Measurements from ENCODE around the gene ADGRG6. TPM values are rescaled to one million over a fixed set of nuclear protein-coding genes. Genes with fewer than 3 reads are reported as not detected.

The ADGRG6 gene
- polyA plus RNA-seq, 1 of the 3 experiments (the other 2 are of a cell fraction) = 61.5 TPM

DNA sequence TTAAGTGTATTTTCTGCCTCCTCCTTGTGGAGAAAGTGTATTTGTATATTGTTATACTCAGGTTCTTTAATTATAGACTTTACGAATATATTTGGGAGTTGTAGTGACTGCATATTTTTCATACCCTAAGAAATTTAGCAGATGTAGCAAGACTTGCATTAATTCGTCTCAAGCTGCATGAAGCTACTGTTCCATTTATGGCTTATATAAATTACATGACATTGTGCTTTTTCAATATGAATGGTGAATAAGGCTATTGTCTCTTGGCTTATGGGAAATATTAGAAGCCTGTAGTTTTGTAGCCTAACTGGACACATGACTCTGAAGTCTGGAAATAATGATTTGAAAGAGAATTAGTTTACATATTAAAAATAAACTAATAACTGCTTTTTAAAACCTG is 2.4 kb downstream of the ADGRG6 start (continued):
- no peak for TF ChIP-seq SIN3A (IDR thresholded peaks at IDR 0.05; ENCODE audit: borderline replicate concordance, low read depth, low read length)

DNA sequence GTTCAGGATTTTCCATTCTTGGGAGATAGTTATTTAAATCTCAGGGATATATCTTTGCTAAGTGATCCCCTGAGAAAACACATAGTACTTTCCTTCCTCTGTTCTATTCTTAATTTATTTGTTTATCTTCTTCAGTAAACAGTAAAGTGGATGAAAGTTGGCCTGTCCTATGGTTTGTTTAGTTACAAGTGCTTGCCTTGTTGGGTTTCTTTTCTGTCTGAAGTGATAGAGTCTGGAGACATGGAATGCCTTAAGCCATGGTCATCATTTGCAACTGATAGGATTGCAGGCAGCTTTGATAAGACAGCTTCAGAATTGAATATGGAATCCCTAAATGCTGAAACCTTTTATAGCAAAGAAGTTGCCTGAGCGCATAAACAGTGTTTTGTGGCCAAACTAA is 4.9 kb downstream of the ADGRG6 start:
- no peaks in the 10 kb centered on the region for H3K9me3 ChIP-seq
- peaks cover 12% of the 10 kb centered on the region for H3F3A ChIP-seq (replicated peaks; ENCODE audit: insufficient read depth)
- H4K20me1 ChIP-seq (ENCODE audit: insufficient read depth) = no peaks in the 10 kb centered on the region
- ChIA-PET POLR2A (no interaction called here), CTCF (no interaction called here)
- H3K36me3 ChIP-seq (replicated peaks in 1 of 2; ENCODE audit: control insufficient read depth in 1 of 2, insufficient read depth in 2 of 2, low read length in 1 of 2) = peaks cover 5 to 6% of the 10 kb centered on the region in 2 experiments
- H3K4me3 ChIP-seq (ENCODE audit: low read depth in 2 of 2, low read length in 1 of 2) = peak overlapping the region in 1 of 2 experiments; percentile 20; a peak in 2 of 4 replicates
- no peaks in the 10 kb centered on the region for H3K27me3 ChIP-seq (ENCODE audit: insufficient read depth)
- H3K9me2 ChIP-seq = no peaks in the 10 kb centered on the region
- TF ChIP-seq NRF1 (IDR thresholded peaks at IDR 0.05; ENCODE audit: low read depth, low read length) = no peak
- no peak for TF ChIP-seq SIN3A (IDR thresholded peaks at IDR 0.05; ENCODE audit: borderline replicate concordance, low read depth, low read length)
- TF ChIP-seq, protein P1, sequence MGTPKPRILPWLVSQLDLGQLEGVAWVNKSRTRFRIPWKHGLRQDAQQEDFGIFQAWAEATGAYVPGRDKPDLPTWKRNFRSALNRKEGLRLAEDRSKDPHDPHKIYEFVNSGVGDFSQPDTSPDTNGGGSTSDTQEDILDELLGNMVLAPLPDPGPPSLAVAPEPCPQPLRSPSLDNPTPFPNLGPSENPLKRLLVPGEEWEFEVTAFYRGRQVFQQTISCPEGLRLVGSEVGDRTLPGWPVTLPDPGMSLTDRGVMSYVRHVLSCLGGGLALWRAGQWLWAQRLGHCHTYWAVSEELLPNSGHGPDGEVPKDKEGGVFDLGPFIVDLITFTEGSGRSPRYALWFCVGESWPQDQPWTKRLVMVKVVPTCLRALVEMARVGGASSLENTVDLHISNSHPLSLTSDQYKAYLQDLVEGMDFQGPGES (IDR thresholded peaks at IDR 0.05; ENCODE audit: low read depth, low read length) = no peak
- no peak for TF ChIP-seq TEAD4 (IDR thresholded peaks at IDR 0.05; ENCODE audit: borderline replicate concordance, insufficient read depth)
- TF ChIP-seq RCOR1 (IDR thresholded peaks at IDR 0.05; ENCODE audit: low read length) = no peak
- TF ChIP-seq ELF1 (IDR thresholded peaks at IDR 0.05) = no peak
- TF ChIP-seq MEF2A (IDR thresholded peaks at IDR 0.05; ENCODE audit: borderline replicate concordance, low read depth) = no peak
- TF ChIP-seq TAF1 (IDR thresholded peaks at IDR 0.05; ENCODE audit: borderline replicate concordance, low read depth, low read length) = no peak
- TF ChIP-seq RAD21 (IDR thresholded peaks at IDR 0.05; ENCODE audit: low read length) = no peak
- TF ChIP-seq TCF12 (IDR thresholded peaks at IDR 0.05) = no peak
- H3K9ac ChIP-seq = peak overlapping the region; percentile 88; the same call in 1 of the 2 replicates
- H3K4me2 ChIP-seq = peak overlapping the region; percentile 90; the same call in 1 of the 2 replicates
- peaks cover 100% of the 10 kb centered on the region for H3K79me2 ChIP-seq (ENCODE audit: insufficient read depth)
- peak overlapping the region; percentile 76 to 92 for H3K27ac ChIP-seq (ENCODE audit: low read depth in 2 of 2, low read length in 1 of 2)
- no peaks in the 10 kb centered on the region; a peak in 1 of 4 replicates for H3K4me1 ChIP-seq (ENCODE audit: control insufficient read depth in 1 of 2, insufficient read depth in 2 of 2, low read depth in 1 of 2, low read length in 1 of 2)
- DNase-seq = no peak
- H2AFZ ChIP-seq (ENCODE audit: low read depth) = no peak overlapping the region
- 42% methylated on average over 1 of the region's 1 CpG for WGBS (ENCODE audit: low lambda C conversion rate)

DNA sequence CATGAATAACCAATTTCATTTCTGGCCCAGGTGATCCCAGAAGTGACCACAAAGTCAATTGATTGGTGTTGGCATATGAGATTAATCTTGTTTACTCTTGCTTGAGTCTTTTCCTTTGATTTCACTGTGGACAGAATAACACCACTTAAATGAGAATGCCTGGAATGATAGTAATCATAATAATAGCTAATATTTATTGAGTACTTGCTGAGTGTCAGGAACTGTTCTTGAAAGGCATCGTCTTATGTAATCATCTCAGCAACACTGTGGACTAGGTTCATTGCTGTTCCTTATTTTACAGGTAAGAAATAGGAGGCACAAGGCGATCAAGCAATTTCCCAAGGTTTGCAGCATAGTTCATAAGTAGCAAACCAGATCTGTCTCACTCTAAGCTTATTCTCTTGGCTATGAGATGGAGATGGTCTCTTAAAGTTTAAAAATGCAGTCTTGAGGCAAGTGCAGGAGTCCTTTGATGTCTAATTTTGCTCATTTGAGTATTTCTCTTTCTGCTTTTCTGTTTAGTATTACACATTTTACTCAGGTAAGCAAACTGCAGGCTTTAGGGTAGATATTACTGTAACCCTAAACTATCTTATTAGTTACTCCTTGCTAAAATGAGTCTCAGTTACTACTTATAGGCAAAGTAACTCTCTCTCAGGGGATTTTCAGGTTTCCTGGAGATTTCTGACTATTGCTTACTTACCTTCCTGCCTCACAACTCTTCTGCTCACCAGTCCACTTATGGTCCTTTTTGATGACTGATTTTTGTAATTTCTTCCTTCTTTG is 6.3 kb downstream of the ADGRG6 start:
- Histone ChIP-seq H4K20me1 (ENCODE audit: insufficient read depth) (no peaks in the 10 kb centered on the region), H3F3A (replicated peaks; ENCODE audit: insufficient read depth) (peaks cover 11% of the 10 kb centered on the region), H3K27ac (ENCODE audit: low read depth in 2 of 2, low read length in 1 of 2) (peak overlapping the region; percentile 76 to 92; a peak in 3 of 4 replicates), H3K36me3 (replicated peaks in 1 of 2; ENCODE audit: control insufficient read depth in 1 of 2, insufficient read depth in 2 of 2, low read length in 1 of 2) (peaks cover 6 to 8% of the 10 kb centered on the region in 2 experiments), H3K9me2 (no peaks in the 10 kb centered on the region), H2AFZ (ENCODE audit: low read depth) (no peak overlapping the region), H3K79me2 (ENCODE audit: insufficient read depth) (peaks cover 99% of the 10 kb centered on the region), H3K4me2 (peak overlapping the region; percentile 90; the same call in 1 of the 2 replicates), H3K9me3 (no peaks in the 10 kb centered on the region), H3K4me1 (ENCODE audit: control insufficient read depth in 1 of 2, insufficient read depth in 2 of 2, low read depth in 1 of 2, low read length in 1 of 2) (no peaks in the 10 kb centered on the region; a peak in 1 of 4 replicates), H3K9ac (peak overlapping the region; percentile 13; the same call in 1 of the 2 replicates), H3K4me3 (ENCODE audit: low read depth in 2 of 2, low read length in 1 of 2) (peak overlapping the region in 1 of 2 experiments; percentile 10; a peak in 1 of 4 replicates), H3K27me3 (ENCODE audit: insufficient read depth) (no peaks in the 10 kb centered on the region)
- ChIA-PET CTCF (interaction anchor here (1.1 kb wide), 1 partner anchor 10 kb away, joined by 3 read pairs; no protein-coding TSS in a partner anchor), POLR2A (no interaction called here)
- 18% methylated on average over 2 of the region's 2 CpGs for WGBS (ENCODE audit: low lambda C conversion rate)
- no peak for DNase-seq
- TF ChIP-seq, protein P2, sequence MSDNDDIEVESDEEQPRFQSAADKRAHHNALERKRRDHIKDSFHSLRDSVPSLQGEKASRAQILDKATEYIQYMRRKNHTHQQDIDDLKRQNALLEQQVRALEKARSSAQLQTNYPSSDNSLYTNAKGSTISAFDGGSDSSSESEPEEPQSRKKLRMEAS (IDR thresholded peaks at IDR 0.05; ENCODE audit: low read depth) = no peak
- TF ChIP-seq, protein P3, sequence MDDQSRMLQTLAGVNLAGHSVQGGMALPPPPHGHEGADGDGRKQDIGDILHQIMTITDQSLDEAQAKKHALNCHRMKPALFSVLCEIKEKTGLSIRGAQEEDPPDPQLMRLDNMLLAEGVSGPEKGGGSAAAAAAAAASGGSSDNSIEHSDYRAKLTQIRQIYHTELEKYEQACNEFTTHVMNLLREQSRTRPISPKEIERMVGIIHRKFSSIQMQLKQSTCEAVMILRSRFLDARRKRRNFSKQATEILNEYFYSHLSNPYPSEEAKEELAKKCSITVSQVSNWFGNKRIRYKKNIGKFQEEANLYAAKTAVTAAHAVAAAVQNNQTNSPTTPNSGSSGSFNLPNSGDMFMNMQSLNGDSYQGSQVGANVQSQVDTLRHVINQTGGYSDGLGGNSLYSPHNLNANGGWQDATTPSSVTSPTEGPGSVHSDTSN (IDR thresholded peaks at IDR 0.05) = no peak
- TF ChIP-seq, protein P4, sequence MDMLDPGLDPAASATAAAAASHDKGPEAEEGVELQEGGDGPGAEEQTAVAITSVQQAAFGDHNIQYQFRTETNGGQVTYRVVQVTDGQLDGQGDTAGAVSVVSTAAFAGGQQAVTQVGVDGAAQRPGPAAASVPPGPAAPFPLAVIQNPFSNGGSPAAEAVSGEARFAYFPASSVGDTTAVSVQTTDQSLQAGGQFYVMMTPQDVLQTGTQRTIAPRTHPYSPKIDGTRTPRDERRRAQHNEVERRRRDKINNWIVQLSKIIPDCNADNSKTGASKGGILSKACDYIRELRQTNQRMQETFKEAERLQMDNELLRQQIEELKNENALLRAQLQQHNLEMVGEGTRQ (IDR thresholded peaks at IDR 0.05; ENCODE audit: borderline replicate concordance, low read depth, low read length) = no peak
- TF ChIP-seq, protein P5, sequence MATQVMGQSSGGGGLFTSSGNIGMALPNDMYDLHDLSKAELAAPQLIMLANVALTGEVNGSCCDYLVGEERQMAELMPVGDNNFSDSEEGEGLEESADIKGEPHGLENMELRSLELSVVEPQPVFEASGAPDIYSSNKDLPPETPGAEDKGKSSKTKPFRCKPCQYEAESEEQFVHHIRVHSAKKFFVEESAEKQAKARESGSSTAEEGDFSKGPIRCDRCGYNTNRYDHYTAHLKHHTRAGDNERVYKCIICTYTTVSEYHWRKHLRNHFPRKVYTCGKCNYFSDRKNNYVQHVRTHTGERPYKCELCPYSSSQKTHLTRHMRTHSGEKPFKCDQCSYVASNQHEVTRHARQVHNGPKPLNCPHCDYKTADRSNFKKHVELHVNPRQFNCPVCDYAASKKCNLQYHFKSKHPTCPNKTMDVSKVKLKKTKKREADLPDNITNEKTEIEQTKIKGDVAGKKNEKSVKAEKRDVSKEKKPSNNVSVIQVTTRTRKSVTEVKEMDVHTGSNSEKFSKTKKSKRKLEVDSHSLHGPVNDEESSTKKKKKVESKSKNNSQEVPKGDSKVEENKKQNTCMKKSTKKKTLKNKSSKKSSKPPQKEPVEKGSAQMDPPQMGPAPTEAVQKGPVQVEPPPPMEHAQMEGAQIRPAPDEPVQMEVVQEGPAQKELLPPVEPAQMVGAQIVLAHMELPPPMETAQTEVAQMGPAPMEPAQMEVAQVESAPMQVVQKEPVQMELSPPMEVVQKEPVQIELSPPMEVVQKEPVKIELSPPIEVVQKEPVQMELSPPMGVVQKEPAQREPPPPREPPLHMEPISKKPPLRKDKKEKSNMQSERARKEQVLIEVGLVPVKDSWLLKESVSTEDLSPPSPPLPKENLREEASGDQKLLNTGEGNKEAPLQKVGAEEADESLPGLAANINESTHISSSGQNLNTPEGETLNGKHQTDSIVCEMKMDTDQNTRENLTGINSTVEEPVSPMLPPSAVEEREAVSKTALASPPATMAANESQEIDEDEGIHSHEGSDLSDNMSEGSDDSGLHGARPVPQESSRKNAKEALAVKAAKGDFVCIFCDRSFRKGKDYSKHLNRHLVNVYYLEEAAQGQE (IDR thresholded peaks at IDR 0.05; ENCODE audit: low read depth, low read length) = no peak
- TF ChIP-seq NRF1 (IDR thresholded peaks at IDR 0.05; ENCODE audit: low read depth, low read length) (no peak), ELF1 (IDR thresholded peaks at IDR 0.05) (no peak), FOSL2 (IDR thresholded peaks at IDR 0.05; ENCODE audit: borderline replicate concordance, low read depth) (no peak)
- TF ChIP-seq, protein P6, sequence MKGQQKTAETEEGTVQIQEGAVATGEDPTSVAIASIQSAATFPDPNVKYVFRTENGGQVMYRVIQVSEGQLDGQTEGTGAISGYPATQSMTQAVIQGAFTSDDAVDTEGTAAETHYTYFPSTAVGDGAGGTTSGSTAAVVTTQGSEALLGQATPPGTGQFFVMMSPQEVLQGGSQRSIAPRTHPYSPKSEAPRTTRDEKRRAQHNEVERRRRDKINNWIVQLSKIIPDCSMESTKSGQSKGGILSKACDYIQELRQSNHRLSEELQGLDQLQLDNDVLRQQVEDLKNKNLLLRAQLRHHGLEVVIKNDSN (IDR thresholded peaks at IDR 0.05; ENCODE audit: borderline replicate concordance, low read depth) = no peak
